K562 (cell line): ENCODE measurements around the gene ERCC6. TPM values are rescaled to one million over a fixed set of nuclear protein-coding genes. Genes with fewer than 3 reads are reported as not detected.

Experiments
- ATAC-seq: fragments of 200-7000 bp; cut with Tn5 transposase; 3 replicates; pipeline ENCODE4 v1.9.1; 2020; ENCODE audit warnings: moderate library complexity
- BruUV-seq: library from RNA; stranded (reverse); fragments of 400-500 nt; replicated peaks from 2 replicates; lab custom pipeline; 2021; lab: Mats Ljungman, UMichigan
- CTCF ChIA-PET: fragments of 300-600 bp; formaldehyde crosslinking; extraction: SDS; loops from one replicate; lab custom pipeline; 2021; ENCODE audit warnings: low intra/inter-chr PET ratio; lab: Yijun Ruan, JAX
- POLR2A ChIA-PET: fragments of 300-600, 350-650 bp; sonication (Branson Sonifier 250); formaldehyde crosslinking; extraction: SDS; loops from one replicate; lab custom pipeline; 2021; ENCODE audit warnings: antibody characterized with exemption, inconsistent platforms; lab: Yijun Ruan, JAX
- DNase-seq, 4 experiments: peaks; one replicate each; pipeline versions ENCODE4 v3.0.0 to v3.0.0-alpha.2; 2011 to 2018; ENCODE audit warnings: low spot score in 3 of 4, mixed read lengths in 3 of 4; ENCODE audit errors: extremely low read depth in 1 of 4
- FAIRE-seq: peaks from 2 replicates; lab custom pipeline; 2011; peaks lifted over from hg19 to GRCh38; lab: Jason Lieb, UNC
- H2AFZ ChIP-seq: 2 replicates; pipeline ENCODE4 v1.6.0; 2011; ENCODE audit warnings: low read depth, low read length, control low read depth, inconsistent platforms
- H3K27ac ChIP-seq: fragments of 200-600 bp; 3 replicates; pipeline ENCODE4 v1.8.0; 2011; ENCODE audit warnings: low read depth, mild to moderate bottlenecking, control low read depth, inconsistent platforms, low read length, moderate library complexity, mixed read lengths; ENCODE audit errors: extremely low read depth
- H3K27me3 ChIP-seq, 2 experiments: fragments of 300-600 bp in 1 of 2; 2 replicates in 1 of 2; 3 replicates in 1 of 2; pipeline versions ENCODE4 v1.6.0 to v1.8.0; 2011; ENCODE audit warnings: inconsistent platforms in 2 of 2, low read length in 2 of 2, mild to moderate bottlenecking in 1 of 2, mixed read lengths in 1 of 2, moderate library complexity in 1 of 2; ENCODE audit not compliant: control insufficient read depth in 2 of 2, insufficient read depth in 2 of 2
- H3K36me3 ChIP-seq: fragments of 300-600 bp; 3 replicates; pipeline ENCODE4 v1.8.0; 2011; ENCODE audit warnings: mild to moderate bottlenecking, low read length, inconsistent platforms; ENCODE audit not compliant: control insufficient read depth, insufficient read depth
- H3K4me1 ChIP-seq, 2 experiments: fragments of 200-600 bp in 1 of 2; replicated peaks in 1 of 2; 2 replicates in 1 of 2; 3 replicates in 1 of 2; pipeline versions ENCODE4 v1.5.1 to v1.8.0; 2011; ENCODE audit warnings: inconsistent platforms in 2 of 2, low read length in 2 of 2, mild to moderate bottlenecking in 1 of 2, mixed read lengths in 1 of 2, moderate library complexity in 1 of 2; ENCODE audit not compliant: control insufficient read depth in 2 of 2, insufficient read depth in 2 of 2
- H3K4me2 ChIP-seq: 2 replicates; pipeline ENCODE4 v1.6.1; 2011; ENCODE audit warnings: low read length, control low read depth, inconsistent platforms, mixed read lengths; ENCODE audit not compliant: insufficient read depth
- H3K4me3 ChIP-seq: fragments of 200-600 bp; sonication (generic), shearing (Covaris generic); 2 replicates; pipeline ENCODE4 v1.5.1; 2016; ENCODE audit warnings: control low read depth, inconsistent platforms
- H3K79me2 ChIP-seq: fragments of 200-600 bp; 3 replicates; pipeline ENCODE4 v1.8.0; 2011; ENCODE audit warnings: low read length, inconsistent platforms; ENCODE audit not compliant: control insufficient read depth, insufficient read depth
- H3K9ac ChIP-seq, 2 experiments: 2 replicates each; pipeline versions ENCODE4 v1.6.0 to v1.6.1; 2011; ENCODE audit warnings: low read depth in 2 of 2, low read length in 2 of 2, control low read depth in 1 of 2, inconsistent platforms in 1 of 2, mild to moderate bottlenecking in 1 of 2, mixed read lengths in 1 of 2; ENCODE audit not compliant: insufficient read depth in 1 of 2
- H3K9me1 ChIP-seq: one replicate; pipeline ENCODE4 v1.6.0; 2011; ENCODE audit warnings: inconsistent platforms, mild to moderate bottlenecking, low read length, moderate library complexity; ENCODE audit not compliant: control insufficient read depth, insufficient read depth
- H3K9me3 ChIP-seq: replicated peaks from 2 replicates; pipeline ENCODE4 v1.5.1; 2011; ENCODE audit warnings: low read depth, low read length, inconsistent platforms; ENCODE audit not compliant: control insufficient read depth, insufficient read depth
- H4K20me1 ChIP-seq: replicated peaks from 2 replicates; pipeline ENCODE4 v1.6.1; 2011; ENCODE audit warnings: low read length, inconsistent platforms, mixed read lengths; ENCODE audit not compliant: control insufficient read depth, insufficient read depth
- DMBX1 ChIP-seq: fragments of 250-450 bp; sonication (Bioruptor Pico); IDR thresholded peaks from 2 replicates; pipeline ENCODE4 v1.8.0; 2022; ENCODE audit warnings: inconsistent platforms, mild to moderate bottlenecking, moderate library complexity, borderline replicate concordance
- GTF2E2 ChIP-seq: fragments of 200-800 bp; sonication (Bioruptor generic); IDR thresholded peaks from 2 replicates; pipeline ENCODE4 v1.6.1; 2016; ENCODE audit warnings: missing genetic modification characterization, missing compliant biosample characterization
- JUNB ChIP-seq: fragments of 450-650 bp; formaldehyde crosslinking; conservative IDR thresholded peaks from 2 replicates; pipeline ENCODE4 v1.4.0; 2020; ENCODE audit warnings: mild to moderate bottlenecking
- MEF2D ChIP-seq: conservative IDR thresholded peaks from 2 replicates; pipeline ENCODE4 v1.6.1; 2016; ENCODE audit warnings: low read depth, missing genetic modification characterization, missing compliant biosample characterization
- MLX ChIP-seq, 2 experiments: fragments of 450-650 bp in 1 of 2; sonication (generic) in 1 of 2; formaldehyde crosslinking; conservative IDR thresholded peaks; 2 replicates each; pipeline versions ENCODE4 v1.4.0 to v1.8.1; 2020 to 2022; ENCODE audit warnings: mild to moderate bottlenecking in 1 of 2, missing genetic modification reagents in 1 of 2
- NFE2L1 ChIP-seq: fragments of 450-650 bp; IDR thresholded peaks from 2 replicates; pipeline ENCODE4 v1.6.1; 2016; ENCODE audit warnings: missing genetic modification characterization, low read depth, mild to moderate bottlenecking, missing compliant biosample characterization, moderate library complexity, borderline replicate concordance
- NR2C1 ChIP-seq, 2 experiments: fragments of 450-650 bp; IDR thresholded peaks; 2 replicates each; pipeline ENCODE4 v1.6.1; 2017; ENCODE audit warnings: mild to moderate bottlenecking in 2 of 2, antibody characterized with exemption in 1 of 2, inconsistent platforms in 1 of 2, missing compliant biosample characterization in 1 of 2, missing genetic modification characterization in 1 of 2
- NR2C2 ChIP-seq, 2 experiments: fragments of 200-800 bp in 1 of 2; sonication (Bioruptor generic) in 1 of 2; sonication (generic) in 1 of 2; formaldehyde crosslinking in 1 of 2; IDR thresholded peaks; 2 replicates each; pipeline versions ENCODE4 v1.6.1 to v1.8.0; 2016 to 2022; ENCODE audit warnings: mild to moderate bottlenecking in 1 of 2, missing compliant biosample characterization in 1 of 2, missing genetic modification characterization in 1 of 2, missing genetic modification reagents in 1 of 2
- POU5F1 ChIP-seq: fragments of 150-350 bp; IDR thresholded peaks from 2 replicates; pipeline ENCODE4 v1.6.1; 2014; ENCODE audit warnings: borderline replicate concordance, low read length, low read depth, mild to moderate bottlenecking; ENCODE audit not compliant: partially characterized antibody
- PTTG1 ChIP-seq: fragments of 450-650 bp; IDR thresholded peaks from 2 replicates; pipeline ENCODE4 v1.6.1; 2016; ENCODE audit warnings: low read depth, mild to moderate bottlenecking, missing genetic modification characterization, missing compliant biosample characterization
- PYGO2 ChIP-seq: fragments of 450-650 bp; IDR thresholded peaks from 2 replicates; pipeline ENCODE4 v1.6.1; 2016; ENCODE audit warnings: mild to moderate bottlenecking, missing genetic modification characterization, moderate library complexity, missing compliant biosample characterization
- RFX1 ChIP-seq: fragments of 450-650 bp; IDR thresholded peaks from 2 replicates; pipeline ENCODE4 v1.6.1; 2016; ENCODE audit warnings: mild to moderate bottlenecking, moderate library complexity
- SMAD2 ChIP-seq: fragments of 150-350 bp; IDR thresholded peaks from 2 replicates; pipeline ENCODE4 v1.6.1; 2014; ENCODE audit warnings: low read depth, mild to moderate bottlenecking, low read length
- SRF ChIP-seq, 2 experiments: fragments of 250-450, 450-650 bp in 1 of 2; sonication (Bioruptor Pico) in 1 of 2; sonication (generic) in 1 of 2; formaldehyde crosslinking; IDR thresholded peaks; 2 replicates each; pipeline versions ENCODE4 v1.5.0 to v1.5.1; 2020 to 2022; ENCODE audit warnings: mild to moderate bottlenecking in 1 of 2, missing genetic modification reagents in 1 of 2
- USF1 ChIP-seq: sonication (generic); formaldehyde crosslinking; IDR thresholded peaks from 2 replicates; pipeline ENCODE4 v1.9.0; 2022; ENCODE audit warnings: mild to moderate bottlenecking, missing genetic modification reagents
- ZNF175 ChIP-seq: fragments of 200-800 bp; sonication (Bioruptor generic); IDR thresholded peaks from 2 replicates; pipeline ENCODE4 v1.6.1; 2016; ENCODE audit warnings: low read depth, mild to moderate bottlenecking, missing genetic modification characterization, missing compliant biosample characterization
- ZNF584 ChIP-seq: fragments of 200-800 bp; sonication (Bioruptor generic); IDR thresholded peaks from 2 replicates; pipeline ENCODE4 v1.6.1; 2016; ENCODE audit warnings: low read depth, mild to moderate bottlenecking, missing genetic modification characterization, missing compliant biosample characterization
- ZNF668 ChIP-seq: fragments of 250-450 bp; sonication (Bioruptor Pico); IDR thresholded peaks from 2 replicates; pipeline ENCODE4 v1.8.0; 2022; ENCODE audit warnings: mild to moderate bottlenecking, inconsistent platforms
- WGBS: fragments of 100-300 bp; shearing (Covaris generic); methylation state at CpG from one replicate; pipeline ENCODE4 v1.1.6; 2016; ENCODE audit warnings: low coverage, mixed read lengths; ENCODE audit not compliant: insufficient coverage; ENCODE audit errors: missing lambda C conversion rate; 5-methylcytosine and 5-hydroxymethylcytosine counted together
- in situ Hi-C: fragments of 300-500 bp; cut with MboI; formaldehyde crosslinking; loops from 4 replicates; pipeline ENCODE4 v1.15.0; 2018; ENCODE audit warnings: inconsistent platforms, mixed read lengths
- intact Hi-C: fragments of 100-400 bp; cut with micrococcal nuclease; formaldehyde crosslinking; loops from 2 replicates; pipeline ENCODE4 v1.14.2; 2022
- polyA plus RNA-seq, 8 experiments: library from polyadenylated mRNA; depleted of rRNA in 4 of 8; stranded (reverse) in 5 of 8; unstranded in 3 of 8; fragments of >200 nt; fragmentation: Nextera tagmentation in 2 of 8; fragmentation: Illumina TruSeq in 1 of 8; extraction: Ambion mirVana in 2 of 8; extraction: Trizol in 1 of 8; gene quantifications; 2 replicates each; pipeline versions ENCODE4 v1.2.1 to v1.2.3, GENCODE V29; 2011 to 2014; ENCODE audit warnings: inconsistent platforms in 1 of 8, missing spikeins in 1 of 8
- total RNA-seq, 7 experiments: library from RNA; depleted of rRNA in 6 of 7; stranded (reverse); fragments of >200 nt in 6 of 7; fragmentation: Illumina TruSeq in 2 of 7; extraction: Trizol in 2 of 7; gene quantifications; 2 replicates each; pipeline versions ENCODE4 v1.2.1 to v1.2.3, GENCODE V29; 2011 to 2021; ENCODE audit warnings: low replicate concordance in 1 of 7

ERCC6 gene
- total and polyA plus RNA-seq, 9 of the 15 experiments (the other 6 are each of a cell fraction or from before 2014, with no cell fraction given): 7.8 to 17.7 (median 11.8) TPM

GRCh38 chr10:49550563-49550962, 11.6 kb upstream of the ERCC6 start (continued):
- TF ChIP-seq NFE2L1 (tag) (no peak), USF1 (CRISPR knock-in tag) (no peak), ZNF668 (CRISPR knock-in tag) (no peak), JUNB (CRISPR knock-in tag) (no peak), MLX (CRISPR knock-in tag; conservative IDR thresholded peaks at IDR 0.05) (no peak)

- H3K79me2 ChIP-seq: no peaks in the 10 kb centered on the region
- no TSS peak for BruUV-seq
- no peaks in the 10 kb centered on the region for H4K20me1 ChIP-seq
- intact Hi-C loops: no loop called here
- H3K27ac ChIP-seq: no peak overlapping the region
- H2AFZ ChIP-seq: no peak overlapping the region
- POLR2A ChIA-PET: no interaction called here
- FAIRE-seq (no peak), ATAC-seq (no peak), DNase-seq (no peak)
- no peaks in the 10 kb centered on the region for H3K36me3 ChIP-seq
- no peaks in the 10 kb centered on the region for H3K9me3 ChIP-seq
- in situ Hi-C loops: no loop called here
- CTCF ChIA-PET: no interaction called here
- no peak overlapping the region for H3K4me2 ChIP-seq
- H3K4me3 ChIP-seq: no peak overlapping the region
- H3K27me3 ChIP-seq: no peaks in the 10 kb centered on the region; a peak in 1 of 5 replicates
- H3K4me1 ChIP-seq: no peaks in the 10 kb centered on the region
- H3K9me1 ChIP-seq: no peaks in the 10 kb centered on the region
- H3K9ac ChIP-seq: no peak overlapping the region
- 0% methylated on average over 1 of the region's 1 CpG for WGBS
- 0 out of 2 replicates have a peak, but pooled peaks have one; percentile 57 for TF ChIP-seq PYGO2 (tag)
- TF ChIP-seq NR2C1 (IDR thresholded peaks at IDR 0.05): no peak
- TF ChIP-seq NR2C1 (tag; IDR thresholded peaks at IDR 0.05): 0 out of 2 replicates have a peak, but pooled peaks have one; percentile 11
- TF ChIP-seq ZNF175 (CRISPR knock-in tag): 0 out of 2 replicates have a peak, but pooled peaks have one; percentile 45
- 0 out of 2 replicates have a peak, but pooled peaks have one; percentile 2 for TF ChIP-seq GTF2E2 (tag)
- TF ChIP-seq ZNF584 (CRISPR knock-in tag): 0 out of 2 replicates have a peak, but pooled peaks have one; percentile 51
- no peak for TF ChIP-seq POU5F1
- no peak for TF ChIP-seq DMBX1 (CRISPR knock-in tag)
- 0 out of 2 replicates have a peak, but pooled peaks have one; percentile 24 for TF ChIP-seq MEF2D
- no peak for TF ChIP-seq NR2C2 (CRISPR knock-in tag; IDR thresholded peaks at IDR 0.05)
- peak; percentile 68; the same call in 1 of the 2 replicates for TF ChIP-seq NR2C2 (tag; IDR thresholded peaks at IDR 0.05)
- TF ChIP-seq SMAD2: no peak
- peak; percentile 65 to 89; a peak in 2 of 4 replicates for TF ChIP-seq SRF (CRISPR knock-in tag; IDR thresholded peaks at IDR 0.05)
- peak; percentile 25; the same call in 1 of the 2 replicates for TF ChIP-seq RFX1
- peak; percentile 75; the same call in 1 of the 2 replicates for TF ChIP-seq PTTG1 (tag)
These were observed 10.9 kb upstream of the ERCC6 start for GRCh38 chr10:49549640-49550346.
